GM12872 (cell line): ENCODE measurements around the gene GNAQ.

Experiments
- TF ChIP-seq, protein P1 (sequence below): IDR thresholded peaks from 3 replicates; pipeline ENCODE4 v1.5.1; 2011; ENCODE audit warnings: low read depth, mild to moderate bottlenecking, low read length, moderate library complexity; ENCODE audit not compliant: insufficient read depth

GNAQ gene

DNA sequence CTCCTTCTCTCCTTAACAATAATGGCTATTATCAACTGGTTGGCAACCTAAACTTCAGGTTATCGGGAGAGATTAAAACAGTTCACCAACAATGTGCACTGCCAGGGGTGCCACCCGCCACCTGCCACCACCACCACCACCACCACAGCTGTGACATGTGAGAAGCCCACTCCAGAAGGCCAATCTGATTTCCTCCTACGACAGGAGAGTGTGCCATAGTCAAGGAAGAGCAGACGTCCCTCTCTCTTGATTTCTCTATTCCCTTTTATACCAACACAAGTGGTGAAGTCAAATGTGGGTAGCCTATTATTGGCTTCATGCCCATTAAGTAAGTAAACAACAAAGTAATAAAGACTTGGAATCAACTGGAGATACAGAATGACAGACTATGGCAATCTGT lies 22.4 kb downstream of the GNAQ start:
- TF ChIP-seq, protein P1, sequence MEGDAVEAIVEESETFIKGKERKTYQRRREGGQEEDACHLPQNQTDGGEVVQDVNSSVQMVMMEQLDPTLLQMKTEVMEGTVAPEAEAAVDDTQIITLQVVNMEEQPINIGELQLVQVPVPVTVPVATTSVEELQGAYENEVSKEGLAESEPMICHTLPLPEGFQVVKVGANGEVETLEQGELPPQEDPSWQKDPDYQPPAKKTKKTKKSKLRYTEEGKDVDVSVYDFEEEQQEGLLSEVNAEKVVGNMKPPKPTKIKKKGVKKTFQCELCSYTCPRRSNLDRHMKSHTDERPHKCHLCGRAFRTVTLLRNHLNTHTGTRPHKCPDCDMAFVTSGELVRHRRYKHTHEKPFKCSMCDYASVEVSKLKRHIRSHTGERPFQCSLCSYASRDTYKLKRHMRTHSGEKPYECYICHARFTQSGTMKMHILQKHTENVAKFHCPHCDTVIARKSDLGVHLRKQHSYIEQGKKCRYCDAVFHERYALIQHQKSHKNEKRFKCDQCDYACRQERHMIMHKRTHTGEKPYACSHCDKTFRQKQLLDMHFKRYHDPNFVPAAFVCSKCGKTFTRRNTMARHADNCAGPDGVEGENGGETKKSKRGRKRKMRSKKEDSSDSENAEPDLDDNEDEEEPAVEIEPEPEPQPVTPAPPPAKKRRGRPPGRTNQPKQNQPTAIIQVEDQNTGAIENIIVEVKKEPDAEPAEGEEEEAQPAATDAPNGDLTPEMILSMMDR: no peak

DNA sequence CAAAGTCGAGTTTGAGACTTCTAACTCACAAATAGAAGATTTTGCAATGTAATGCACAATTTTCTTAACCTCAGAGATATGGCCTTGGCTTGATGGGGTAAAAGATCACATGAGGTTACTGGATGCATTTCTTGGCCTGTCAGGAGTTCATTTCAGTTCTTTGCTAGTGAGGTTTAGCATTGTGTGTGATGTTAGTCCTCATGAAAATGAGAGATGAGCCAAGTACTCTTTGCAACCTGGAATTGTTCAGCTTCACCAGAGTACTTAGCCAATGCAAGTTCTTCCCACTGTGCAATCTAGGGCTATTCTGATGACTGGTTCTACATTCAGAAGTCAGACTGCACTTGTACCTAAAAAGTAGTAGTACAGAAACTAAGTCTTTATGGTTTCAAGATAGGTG lies 24.9 kb downstream of the GNAQ start:
- TF ChIP-seq, protein P1: no peak

DNA sequence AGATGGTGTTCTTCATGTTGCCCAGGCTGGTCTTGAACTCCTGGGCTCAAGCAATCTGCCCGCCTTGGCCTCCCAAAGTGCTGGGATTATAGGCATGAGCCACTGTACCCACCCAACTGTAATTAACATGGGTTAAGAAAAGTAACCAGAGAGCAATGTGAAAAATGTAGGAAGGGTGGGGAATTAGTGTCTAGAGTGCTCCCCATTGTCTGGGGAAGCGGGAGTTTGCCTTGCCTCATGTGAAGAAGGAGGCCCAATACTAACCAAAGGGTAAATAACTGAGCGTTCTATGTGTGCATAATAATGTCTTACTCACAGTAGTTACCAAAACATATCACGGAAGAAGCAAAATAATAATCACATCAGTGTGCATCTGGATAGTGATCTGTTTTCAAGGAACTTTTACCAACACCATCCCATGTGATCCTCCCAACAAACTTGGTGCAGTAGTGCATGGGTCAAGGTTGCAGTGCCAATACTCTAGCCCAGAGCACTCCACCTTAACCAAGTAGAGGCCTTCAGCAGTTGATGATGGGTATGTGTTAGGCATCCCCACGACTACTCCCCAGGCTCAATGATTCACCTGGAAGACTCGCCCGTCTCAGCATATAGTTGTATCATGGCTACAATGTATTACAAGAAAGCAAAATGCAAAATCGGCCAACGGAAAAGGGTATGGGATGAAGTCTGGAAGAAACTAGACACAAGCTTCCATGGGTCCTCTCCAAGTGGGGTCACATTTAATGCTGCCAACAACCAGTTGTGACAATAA lies 26.2 kb downstream of the GNAQ start:
- TF ChIP-seq, protein P1: no peak

DNA sequence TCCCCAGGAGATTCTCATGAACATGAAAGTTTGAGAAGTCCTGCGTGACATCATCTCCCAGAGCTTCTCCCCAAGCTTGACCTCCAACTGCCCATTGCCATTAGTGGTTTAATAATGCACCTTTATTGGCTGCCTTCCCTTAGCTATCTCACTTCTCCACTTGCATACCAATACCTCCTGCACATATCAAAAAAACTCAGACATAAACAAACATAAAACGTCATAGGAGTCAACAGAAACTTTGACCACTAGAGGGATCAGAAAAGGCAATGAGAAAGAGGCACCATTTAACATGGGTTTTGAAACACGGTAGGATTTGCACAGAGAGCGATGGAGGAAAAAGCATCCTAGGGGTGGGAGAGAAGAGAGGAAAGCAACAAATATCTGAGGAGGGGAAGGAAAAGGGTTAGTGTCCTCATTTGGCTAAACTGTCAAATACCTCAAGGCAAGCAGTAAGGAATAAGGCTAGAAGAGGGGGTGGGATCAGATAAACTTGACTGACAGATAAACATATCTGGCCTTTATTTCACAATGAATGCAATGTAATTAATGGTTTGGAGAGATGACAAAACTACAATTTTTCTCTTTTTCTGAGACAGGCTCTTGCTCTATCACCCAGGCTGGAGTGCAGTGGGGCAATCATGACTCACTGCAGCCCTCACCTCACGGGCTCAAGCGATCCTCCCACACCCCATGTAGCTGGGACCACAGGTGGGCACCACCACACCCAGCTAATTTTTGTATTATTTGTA lies 27.0 kb downstream of the GNAQ start:
- TF ChIP-seq, protein P1: peak; percentile 22; the same call in 1 of the 3 replicates

DNA sequence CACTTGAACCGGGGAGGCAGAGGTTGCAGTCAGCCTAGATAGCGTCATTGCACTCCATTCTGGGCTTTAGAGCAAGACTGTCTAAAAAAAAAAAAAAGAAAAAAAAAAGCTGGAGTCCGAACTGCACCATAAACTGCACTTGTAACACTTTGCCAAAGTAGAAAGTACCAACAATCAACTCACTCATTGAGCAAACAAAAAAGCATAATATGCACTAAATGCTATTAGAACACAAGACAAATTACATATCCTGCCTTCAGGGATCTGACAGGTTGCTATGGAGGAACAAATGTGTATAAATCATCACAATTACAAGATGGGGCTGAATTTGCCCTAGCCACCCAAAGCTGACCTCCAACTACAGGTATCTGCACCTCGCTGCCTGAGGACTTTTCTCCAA lies 27.9 kb downstream of the GNAQ start:
- TF ChIP-seq, protein P1: no peak

DNA sequence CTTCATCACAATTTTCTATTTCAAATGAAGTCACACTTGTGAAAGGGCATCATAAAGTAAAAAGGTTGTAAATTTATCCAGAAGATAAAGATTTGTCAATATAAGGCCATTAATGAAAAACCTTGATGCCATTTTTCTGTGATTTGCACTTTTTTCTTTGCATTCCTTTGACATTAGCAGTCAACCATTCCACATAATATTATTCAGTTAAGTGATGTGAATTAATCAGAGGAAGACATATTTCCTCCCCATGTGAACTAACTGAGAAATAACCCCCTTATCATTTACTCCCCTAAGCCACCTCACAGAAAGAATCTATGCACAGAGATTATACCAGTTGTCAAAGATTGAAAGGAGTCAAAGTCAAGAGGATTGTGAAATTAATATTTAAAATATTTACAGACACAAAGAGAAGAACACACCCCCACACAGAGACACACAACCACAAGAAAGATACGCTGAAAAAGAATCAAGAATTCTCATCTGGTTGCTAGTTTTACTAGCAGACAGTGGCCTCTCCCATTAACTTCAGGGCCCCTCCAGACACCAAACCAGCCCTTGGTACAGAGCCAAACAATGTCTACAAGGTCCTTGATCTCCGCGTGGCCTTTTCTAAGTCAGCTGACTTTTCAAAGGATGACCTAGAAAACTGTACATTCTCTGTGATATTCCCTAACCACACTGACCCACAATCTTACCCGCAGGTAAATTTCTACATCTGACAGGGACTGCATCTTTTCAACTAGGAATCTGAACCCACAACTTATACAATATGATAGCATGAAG lies 29.5 kb downstream of the GNAQ start:
- TF ChIP-seq, protein P1: no peak

DNA sequence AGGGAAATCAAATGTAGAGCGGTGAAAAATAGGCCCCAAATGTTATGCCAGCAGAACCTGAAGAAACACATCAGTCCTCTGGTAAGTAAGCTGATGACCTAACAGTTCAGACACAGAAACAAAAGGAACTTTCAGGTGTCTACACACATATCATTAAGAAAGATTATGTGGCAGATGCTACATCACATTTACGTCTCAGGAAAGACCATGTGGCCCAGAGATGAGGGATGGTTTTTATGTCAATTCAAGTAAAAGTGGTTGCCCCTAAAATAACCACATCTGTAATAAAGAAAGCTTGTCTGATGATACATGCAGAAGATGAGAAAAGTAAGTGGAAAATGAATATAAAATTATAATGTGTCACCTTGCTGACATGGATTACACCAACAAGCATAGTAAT lies 31.4 kb downstream of the GNAQ start:
- TF ChIP-seq, protein P1: no peak
